KMS-11 (cell line): Measurements from ENCODE around the gene PRM1.

Experiments
- H2AFZ ChIP-seq: fragments of 200-600 bp; sonication (generic); 2 replicates; pipeline ENCODE4 v1.6.1; 2016; ENCODE audit warnings: antibody characterized with exemption, mixed run types, low read depth
- H3K27ac ChIP-seq: fragments of 200-600 bp; sonication (generic); 2 replicates; pipeline ENCODE4 v1.6.1; 2016; ENCODE audit warnings: mild to moderate bottlenecking, mixed run types
- H3K27me3 ChIP-seq: fragments of 200-600 bp; sonication (generic); 2 replicates; pipeline ENCODE4 v1.6.1; 2017; ENCODE audit warnings: mild to moderate bottlenecking, low read depth, mixed run types, moderate library complexity; ENCODE audit not compliant: insufficient read depth
- H3K36me3 ChIP-seq: fragments of 200-600 bp; sonication (generic); 2 replicates; pipeline ENCODE4 v1.6.1; 2017; ENCODE audit warnings: mild to moderate bottlenecking, mixed run types; ENCODE audit not compliant: insufficient read depth
- H3K4me1 ChIP-seq: fragments of 200-600 bp; sonication (generic); 2 replicates; pipeline ENCODE4 v1.6.1; 2016; ENCODE audit warnings: mild to moderate bottlenecking, low read depth, mixed run types; ENCODE audit not compliant: poor library complexity, severe bottlenecking
- H3K4me2 ChIP-seq: fragments of 200-600 bp; sonication (generic); 2 replicates; pipeline ENCODE4 v1.7.0; 2016; ENCODE audit warnings: mild to moderate bottlenecking, mixed run types
- H3K4me3 ChIP-seq: fragments of 200-600 bp; sonication (generic); IDR thresholded peaks from 2 replicates; pipeline ENCODE4 v1.6.1; 2017; ENCODE audit warnings: low read depth, low read length, mixed read lengths; ENCODE audit not compliant: insufficient read depth
- H3K79me2 ChIP-seq: fragments of 200-600 bp; sonication (generic); 2 replicates; pipeline ENCODE4 v1.6.1; 2016; ENCODE audit warnings: low read depth, mixed run types; ENCODE audit not compliant: insufficient read depth
- H3K9ac ChIP-seq: fragments of 200-600 bp; sonication (generic); 2 replicates; pipeline ENCODE4 v1.6.1; 2016; ENCODE audit warnings: mild to moderate bottlenecking, mixed run types
- H4K20me1 ChIP-seq: fragments of 200-600 bp; sonication (generic); 2 replicates; pipeline ENCODE4 v1.6.1; 2016; ENCODE audit warnings: mild to moderate bottlenecking, mixed run types; ENCODE audit not compliant: insufficient read depth
- TF ChIP-seq, protein P1 (sequence below): fragments of 200-600 bp; sonication (generic); conservative IDR thresholded peaks from 2 replicates; pipeline ENCODE4 v1.6.1; 2017; ENCODE audit warnings: low read depth, mild to moderate bottlenecking, antibody characterized with exemption, low read length, moderate library complexity, mixed read lengths

Gene PRM1

DNA sequence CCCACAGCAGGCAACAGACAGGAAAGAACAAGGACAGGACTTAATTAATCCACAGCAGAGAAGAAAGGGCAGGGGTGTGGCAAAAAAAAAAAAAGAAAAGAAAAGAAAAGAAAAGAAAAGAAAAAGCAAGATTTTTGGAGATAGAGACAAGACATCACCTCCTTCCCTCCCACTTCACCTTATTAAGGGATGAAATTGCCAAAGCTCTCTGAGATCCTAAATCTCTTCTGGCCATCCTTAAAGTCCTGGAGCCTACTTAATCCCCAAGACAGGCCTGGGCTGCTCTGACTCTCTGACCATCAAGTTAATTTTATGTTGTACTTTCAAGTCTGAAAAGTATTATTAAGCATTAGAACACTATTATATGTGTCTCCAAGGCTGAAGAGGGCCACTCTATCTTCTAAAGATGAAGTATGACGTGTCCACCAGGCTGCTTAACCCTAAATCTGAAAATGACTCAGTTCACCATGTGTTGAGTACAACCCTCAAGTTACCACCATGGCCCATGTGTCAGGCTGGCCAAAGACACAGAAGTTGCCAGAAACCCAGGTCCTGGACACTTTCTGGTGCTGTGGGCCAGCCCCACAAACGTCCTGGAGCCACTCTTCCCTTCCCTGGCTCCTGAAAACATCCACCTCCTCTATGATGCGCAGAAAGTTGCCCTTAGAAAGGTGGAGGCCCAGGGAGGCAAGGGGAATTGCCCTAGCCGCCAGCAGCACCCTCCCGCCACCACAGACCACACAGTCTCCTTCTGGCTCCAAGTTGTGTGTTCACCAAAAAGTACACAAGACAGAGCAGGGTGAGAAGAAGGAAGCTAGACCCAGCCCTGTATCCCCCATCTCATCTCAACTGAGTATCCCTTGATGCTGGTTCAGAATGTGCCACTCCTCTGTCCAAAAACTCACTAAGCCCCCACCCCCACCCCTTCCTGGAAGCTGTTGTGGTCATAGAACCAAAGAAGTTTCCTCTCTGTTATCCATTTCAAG lies 27.8 kb downstream of the PRM1 start:
- Histone ChIP-seq H3K4me2 (no peak overlapping the region), H2AFZ (no peak overlapping the region), H3K27me3 (no peaks in the 10 kb centered on the region), H3K36me3 (no peaks in the 10 kb centered on the region), H3K4me3 (no peak overlapping the region), H3K79me2 (no peaks in the 10 kb centered on the region), H3K27ac (no peak overlapping the region), H3K9ac (no peak overlapping the region), H3K4me1 (peaks cover 20% of the 10 kb centered on the region), H4K20me1 (no peaks in the 10 kb centered on the region)
- TF ChIP-seq, protein P1, sequence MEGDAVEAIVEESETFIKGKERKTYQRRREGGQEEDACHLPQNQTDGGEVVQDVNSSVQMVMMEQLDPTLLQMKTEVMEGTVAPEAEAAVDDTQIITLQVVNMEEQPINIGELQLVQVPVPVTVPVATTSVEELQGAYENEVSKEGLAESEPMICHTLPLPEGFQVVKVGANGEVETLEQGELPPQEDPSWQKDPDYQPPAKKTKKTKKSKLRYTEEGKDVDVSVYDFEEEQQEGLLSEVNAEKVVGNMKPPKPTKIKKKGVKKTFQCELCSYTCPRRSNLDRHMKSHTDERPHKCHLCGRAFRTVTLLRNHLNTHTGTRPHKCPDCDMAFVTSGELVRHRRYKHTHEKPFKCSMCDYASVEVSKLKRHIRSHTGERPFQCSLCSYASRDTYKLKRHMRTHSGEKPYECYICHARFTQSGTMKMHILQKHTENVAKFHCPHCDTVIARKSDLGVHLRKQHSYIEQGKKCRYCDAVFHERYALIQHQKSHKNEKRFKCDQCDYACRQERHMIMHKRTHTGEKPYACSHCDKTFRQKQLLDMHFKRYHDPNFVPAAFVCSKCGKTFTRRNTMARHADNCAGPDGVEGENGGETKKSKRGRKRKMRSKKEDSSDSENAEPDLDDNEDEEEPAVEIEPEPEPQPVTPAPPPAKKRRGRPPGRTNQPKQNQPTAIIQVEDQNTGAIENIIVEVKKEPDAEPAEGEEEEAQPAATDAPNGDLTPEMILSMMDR, result no peak

DNA sequence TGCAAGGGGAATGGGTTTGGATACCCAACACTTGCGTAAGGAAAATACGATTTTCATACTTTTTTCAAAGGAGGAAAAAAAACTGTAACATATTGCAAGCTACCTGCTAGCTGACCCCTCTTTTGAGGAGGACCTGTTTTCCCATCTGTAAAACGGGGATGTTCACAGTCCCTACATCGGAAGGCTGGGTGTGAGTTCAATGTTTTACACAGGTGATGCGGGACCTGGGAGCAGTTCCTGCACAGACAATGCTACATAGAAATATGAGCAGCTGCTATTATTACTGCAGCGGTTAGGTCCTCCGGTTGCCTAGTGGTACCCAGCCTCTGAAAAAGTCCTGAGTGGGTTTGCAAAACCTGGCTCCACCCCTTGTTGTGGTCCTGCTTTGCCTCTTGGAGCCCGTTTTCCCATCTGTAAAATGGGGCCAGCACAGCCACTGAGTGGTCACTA lies 28.6 kb downstream of the PRM1 start:
- no peak overlapping the region for H3K27ac ChIP-seq
- no peak overlapping the region for H3K4me2 ChIP-seq
- TF ChIP-seq, protein P1, result no peak
- H3K9ac ChIP-seq, result no peak overlapping the region
- H3K4me3 ChIP-seq, result no peak overlapping the region
- H3K79me2 ChIP-seq, result no peaks in the 10 kb centered on the region
- H4K20me1 ChIP-seq, result no peaks in the 10 kb centered on the region
- H2AFZ ChIP-seq, result no peak overlapping the region
- H3K4me1 ChIP-seq, result peaks cover 12% of the 10 kb centered on the region
- no peaks in the 10 kb centered on the region for H3K36me3 ChIP-seq
- H3K27me3 ChIP-seq, result no peaks in the 10 kb centered on the region

- Histone ChIP-seq H3K27ac (no peak overlapping the region), H3K4me3 (no peak overlapping the region), H3K79me2 (no peaks in the 10 kb centered on the region), H3K27me3 (no peaks in the 10 kb centered on the region), H3K4me1 (peaks cover 6% of the 10 kb centered on the region), H3K9ac (no peak overlapping the region), H3K36me3 (no peaks in the 10 kb centered on the region), H3K4me2 (no peak overlapping the region), H2AFZ (no peak overlapping the region), H4K20me1 (no peaks in the 10 kb centered on the region)
- TF ChIP-seq, protein P1, result no peak
Measured at GRCh38 chr16:11251525-11252481, 29.3 kb downstream of the PRM1 start.

- H2AFZ ChIP-seq, result no peak overlapping the region
- no peak overlapping the region for H3K27ac ChIP-seq
- TF ChIP-seq, protein P1, result no peak
- H4K20me1 ChIP-seq, result no peaks in the 10 kb centered on the region
- no peaks in the 10 kb centered on the region for H3K27me3 ChIP-seq
- H3K36me3 ChIP-seq, result no peaks in the 10 kb centered on the region
- no peak overlapping the region for H3K4me3 ChIP-seq
- no peak overlapping the region for H3K9ac ChIP-seq
- H3K4me1 ChIP-seq, result peaks cover 13% of the 10 kb centered on the region
- H3K79me2 ChIP-seq, result no peaks in the 10 kb centered on the region
- H3K4me2 ChIP-seq, result no peak overlapping the region
Measured at GRCh38 chr16:11250786-11251524, 30.2 kb downstream of the PRM1 start.
